ENCODE measurements around the gene OTUD7B. TPM values are rescaled to one million over a fixed set of nuclear protein-coding genes. Genes with fewer than 3 reads are reported as not detected.
A peak's percentile ranks its signal among the peaks of the same experiment; 100 is the strongest.
"Not testable (repeated sequence)": the region's sequence is repeated elsewhere in the genome, so short reads cannot be mapped to it uniquely, and the experiment has no call there.

Gene OTUD7B
- total RNA-seq, 1 donor from 2014 or later = 15.7 TPM

DNA sequence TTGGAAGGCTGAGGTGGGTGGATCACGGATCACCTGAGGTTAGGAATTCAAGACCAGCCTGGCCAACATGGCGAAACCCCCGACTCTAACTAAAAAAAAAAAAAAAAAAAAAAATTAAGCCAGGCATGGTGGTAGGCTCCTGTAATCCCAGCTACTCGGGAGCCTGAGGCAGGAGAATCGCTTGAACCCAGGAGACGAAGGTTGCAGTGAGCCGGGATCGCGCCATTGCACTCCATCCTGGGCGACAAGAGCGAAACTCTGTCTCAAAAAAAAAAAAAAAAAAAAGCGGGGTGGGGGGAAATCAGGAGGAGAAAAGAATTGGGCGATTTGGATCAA, 71.9 kb downstream of the OTUD7B start:
- Histone ChIP-seq H3K4me1 (ENCODE audit: control insufficient read depth in 3 of 3, insufficient read depth in 3 of 3, low read length in 3 of 3) (peaks cover 30 to 51% (median 40%) of the 10 kb centered on the region in 3 donors), H3K4me3 (ENCODE audit: low read length in 3 of 3) (peak overlapping the region; percentile 53 to 70 (median 59)), H3K9ac (ENCODE audit: low read depth in 1 of 3, low read length in 3 of 3) (peak overlapping the region; percentile 65 to 75 (median 71)), H3K27ac (ENCODE audit: low read depth, low read length) (peak overlapping the region; percentile 93)
- H3K36me3 ChIP-seq (ENCODE audit: control insufficient read depth in 3 of 3, insufficient read depth in 3 of 3, low read length in 3 of 3); H3K27me3 ChIP-seq (ENCODE audit: control insufficient read depth in 3 of 3, insufficient read depth in 3 of 3, low read length in 3 of 3); H3K9me3 ChIP-seq (ENCODE audit: control insufficient read depth in 3 of 3, low read length in 3 of 3): not testable (repeated sequence)

- no peaks in the 10 kb centered on the region for H3K27me3 ChIP-seq (ENCODE audit: control insufficient read depth in 3 of 3, insufficient read depth in 3 of 3, low read length in 3 of 3)
- no peaks in the 10 kb centered on the region for H3K9me3 ChIP-seq (ENCODE audit: control insufficient read depth in 3 of 3, low read length in 3 of 3)
- peak overlapping the region in 1 of 3 donors; percentile 65 for H3K4me3 ChIP-seq (ENCODE audit: low read length in 3 of 3)
- peaks cover 30 to 51% (median 40%) of the 10 kb centered on the region in 3 donors for H3K4me1 ChIP-seq (ENCODE audit: control insufficient read depth in 3 of 3, insufficient read depth in 3 of 3, low read length in 3 of 3)
- H3K9ac ChIP-seq (ENCODE audit: low read depth in 1 of 3, low read length in 3 of 3) = peak overlapping the region in 2 of 3 donors; percentile 32 to 38
- H3K27ac ChIP-seq (ENCODE audit: low read depth, low read length) = peak overlapping the region; percentile 62
- H3K36me3 ChIP-seq (ENCODE audit: control insufficient read depth in 3 of 3, insufficient read depth in 3 of 3, low read length in 3 of 3) = no peaks in the 10 kb centered on the region
These were observed 72.8 kb downstream of the OTUD7B start for GRCh38 chr1:149937759-149938158.

DNA sequence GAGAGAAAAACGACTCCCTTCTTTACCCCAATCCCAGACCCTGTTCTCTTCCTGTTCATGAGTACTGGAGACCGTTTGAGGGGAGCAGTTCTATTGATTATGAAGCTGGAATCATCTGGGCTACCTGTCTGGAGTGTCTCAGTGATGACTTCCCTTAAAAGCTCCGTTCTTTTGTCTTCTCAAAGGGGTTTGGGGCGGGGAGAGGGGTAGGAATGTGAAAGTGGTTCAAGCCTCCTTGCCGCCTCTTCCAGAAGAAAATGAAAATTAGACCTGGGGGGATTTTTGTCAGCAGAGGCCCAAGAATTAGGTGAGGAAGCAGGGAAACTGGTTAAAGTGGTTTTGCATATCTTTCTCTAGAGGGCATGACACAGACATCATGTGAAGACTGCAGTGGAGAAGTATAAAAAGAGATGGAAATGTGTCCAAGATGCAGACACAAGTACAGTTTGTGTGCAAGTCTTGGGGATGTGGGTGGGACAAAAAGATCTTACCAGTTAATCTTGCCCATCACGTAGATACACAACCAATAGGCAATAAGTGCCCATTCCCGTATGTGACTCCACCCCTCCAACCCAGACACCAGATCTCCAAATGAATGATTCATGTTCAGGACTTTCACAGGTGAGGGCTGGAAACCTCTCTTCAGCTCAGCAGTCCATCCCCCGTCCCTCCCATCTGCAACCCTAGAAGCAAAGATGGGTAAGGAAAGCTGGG, 73.4 kb downstream of the OTUD7B start:
- H3K9me3 ChIP-seq (ENCODE audit: control insufficient read depth in 3 of 3, low read length in 3 of 3) = no peaks in the 10 kb centered on the region
- no peaks in the 10 kb centered on the region for H3K36me3 ChIP-seq (ENCODE audit: control insufficient read depth in 3 of 3, insufficient read depth in 3 of 3, low read length in 3 of 3)
- peak overlapping the region; percentile 64 to 71 (median 70) for H3K9ac ChIP-seq (ENCODE audit: low read depth in 1 of 3, low read length in 3 of 3)
- peak overlapping the region; percentile 62 for H3K27ac ChIP-seq (ENCODE audit: low read depth, low read length)
- H3K27me3 ChIP-seq (ENCODE audit: control insufficient read depth in 3 of 3, insufficient read depth in 3 of 3, low read length in 3 of 3) = no peaks in the 10 kb centered on the region
- H3K4me3 ChIP-seq (ENCODE audit: low read length in 3 of 3) = peak overlapping the region; percentile 65 to 85 (median 72)
- H3K4me1 ChIP-seq (ENCODE audit: control insufficient read depth in 3 of 3, insufficient read depth in 3 of 3, low read length in 3 of 3) = peaks cover 30 to 51% (median 40%) of the 10 kb centered on the region in 3 donors

- no peaks in the 10 kb centered on the region for H3K9me3 ChIP-seq (ENCODE audit: control insufficient read depth in 3 of 3, low read length in 3 of 3)
- H3K9ac ChIP-seq (ENCODE audit: low read depth in 1 of 3, low read length in 3 of 3) = peak within 1 kb of the TSS; percentile 64 to 71 (median 70)
- H3K4me1 ChIP-seq (ENCODE audit: control insufficient read depth in 3 of 3, insufficient read depth in 3 of 3, low read length in 3 of 3) = peaks cover 30 to 51% (median 38%) of the 10 kb centered on the region in 3 donors
- peak within 1 kb of the TSS; percentile 62 for H3K27ac ChIP-seq (ENCODE audit: low read depth, low read length)
- peak within 1 kb of the TSS; percentile 65 to 85 (median 72) for H3K4me3 ChIP-seq (ENCODE audit: low read length in 3 of 3)
- H3K36me3 ChIP-seq (ENCODE audit: control insufficient read depth in 3 of 3, insufficient read depth in 3 of 3, low read length in 3 of 3) = no peaks in the 10 kb centered on the region
- H3K27me3 ChIP-seq (ENCODE audit: control insufficient read depth in 3 of 3, insufficient read depth in 3 of 3, low read length in 3 of 3) = no peaks in the 10 kb centered on the region
These were observed 74.1 kb downstream of the OTUD7B start, which contains the start of gene MTMR11 for GRCh38 chr1:149936170-149936991. Gene MTMR11, minus strand, starts transcription at chr1:149936879. Its CDS starts 232 bp downstream, at chr1:149936647.

GRCh38 chr1:149934356-149934755, 76.2 kb downstream of the OTUD7B start:
- Histone ChIP-seq H3K9me3 (ENCODE audit: control insufficient read depth in 3 of 3, low read length in 3 of 3) (no peaks in the 10 kb centered on the region), H3K27ac (ENCODE audit: low read depth, low read length) (no peak overlapping the region), H3K4me1 (ENCODE audit: control insufficient read depth in 3 of 3, insufficient read depth in 3 of 3, low read length in 3 of 3) (peaks cover 29 to 44% (median 37%) of the 10 kb centered on the region in 3 donors), H3K36me3 (ENCODE audit: control insufficient read depth in 3 of 3, insufficient read depth in 3 of 3, low read length in 3 of 3) (peaks cover 0 to 5% (median 0%) of the 10 kb centered on the region in 3 donors), H3K27me3 (ENCODE audit: control insufficient read depth in 3 of 3, insufficient read depth in 3 of 3, low read length in 3 of 3) (no peaks in the 10 kb centered on the region), H3K9ac (ENCODE audit: low read depth in 1 of 3, low read length in 3 of 3) (no peak overlapping the region), H3K4me3 (ENCODE audit: low read length in 3 of 3) (no peak overlapping the region)

GRCh38 chr1:149933208-149933607, 77.3 kb downstream of the OTUD7B start:
- Histone ChIP-seq H3K4me3 (ENCODE audit: low read length in 3 of 3) (no peak overlapping the region), H3K27me3 (ENCODE audit: control insufficient read depth in 3 of 3, insufficient read depth in 3 of 3, low read length in 3 of 3) (no peaks in the 10 kb centered on the region), H3K36me3 (ENCODE audit: control insufficient read depth in 3 of 3, insufficient read depth in 3 of 3, low read length in 3 of 3) (peaks cover 0 to 5% (median 0%) of the 10 kb centered on the region in 3 donors), H3K9me3 (ENCODE audit: control insufficient read depth in 3 of 3, low read length in 3 of 3) (no peaks in the 10 kb centered on the region), H3K27ac (ENCODE audit: low read depth, low read length) (no peak overlapping the region), H3K4me1 (ENCODE audit: control insufficient read depth in 3 of 3, insufficient read depth in 3 of 3, low read length in 3 of 3) (peaks cover 27 to 39% (median 34%) of the 10 kb centered on the region in 3 donors), H3K9ac (ENCODE audit: low read depth in 1 of 3, low read length in 3 of 3) (no peak overlapping the region)

DNA sequence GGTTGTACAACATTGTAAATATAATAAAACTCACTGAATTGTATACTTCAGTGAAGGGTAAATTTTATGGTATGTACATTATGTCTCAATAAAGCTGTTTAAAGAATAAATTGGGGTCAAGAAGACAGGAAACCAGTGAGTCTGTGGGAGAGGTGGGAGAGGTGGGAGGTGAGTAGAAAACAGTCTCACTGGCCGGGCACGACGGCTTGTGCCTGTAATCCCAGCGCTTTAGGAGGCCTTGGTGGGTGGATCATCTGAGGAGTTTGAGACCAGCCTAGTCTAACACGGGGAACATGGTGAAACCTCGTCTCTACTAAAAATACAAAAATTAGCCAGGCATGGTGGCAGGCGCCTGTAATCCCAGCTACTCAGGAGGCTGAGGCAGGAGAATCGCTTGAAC, 78.1 kb downstream of the OTUD7B start:
- Histone ChIP-seq H3K4me1 (ENCODE audit: control insufficient read depth in 3 of 3, insufficient read depth in 3 of 3, low read length in 3 of 3) (peaks cover 22 to 35% (median 29%) of the 10 kb centered on the region in 3 donors), H3K36me3 (ENCODE audit: control insufficient read depth in 3 of 3, insufficient read depth in 3 of 3, low read length in 3 of 3) (peaks cover 0 to 5% (median under 1%) of the 10 kb centered on the region in 3 donors), H3K4me3 (ENCODE audit: low read length in 3 of 3) (no peak overlapping the region), H3K9ac (ENCODE audit: low read depth in 1 of 3, low read length in 3 of 3) (no peak overlapping the region), H3K27me3 (ENCODE audit: control insufficient read depth in 3 of 3, insufficient read depth in 3 of 3, low read length in 3 of 3) (no peaks in the 10 kb centered on the region), H3K27ac (ENCODE audit: low read depth, low read length) (no peak overlapping the region), H3K9me3 (ENCODE audit: control insufficient read depth in 3 of 3, low read length in 3 of 3) (no peaks in the 10 kb centered on the region)

GRCh38 chr1:149931212-149931790, 79.2 kb downstream of the OTUD7B start:
- Histone ChIP-seq H3K4me3 (ENCODE audit: low read length in 3 of 3) (no peak overlapping the region), H3K36me3 (ENCODE audit: control insufficient read depth in 3 of 3, insufficient read depth in 3 of 3, low read length in 3 of 3) (peaks cover 5 to 9% (median 8%) of the 10 kb centered on the region in 3 donors), H3K4me1 (ENCODE audit: control insufficient read depth in 3 of 3, insufficient read depth in 3 of 3, low read length in 3 of 3) (peaks cover 22 to 33% (median 27%) of the 10 kb centered on the region in 3 donors), H3K9ac (ENCODE audit: low read depth in 1 of 3, low read length in 3 of 3) (no peak overlapping the region), H3K27ac (ENCODE audit: low read depth, low read length) (no peak overlapping the region), H3K27me3 (ENCODE audit: control insufficient read depth in 3 of 3, insufficient read depth in 3 of 3, low read length in 3 of 3) (no peaks in the 10 kb centered on the region), H3K9me3 (ENCODE audit: control insufficient read depth in 3 of 3, low read length in 3 of 3) (no peaks in the 10 kb centered on the region)

- Histone ChIP-seq H3K27ac (ENCODE audit: low read depth, low read length) (no peak overlapping the region), H3K9me3 (ENCODE audit: control insufficient read depth in 3 of 3, low read length in 3 of 3) (no peaks in the 10 kb centered on the region), H3K4me1 (ENCODE audit: control insufficient read depth in 3 of 3, insufficient read depth in 3 of 3, low read length in 3 of 3) (peaks cover 25 to 32% (median 32%) of the 10 kb centered on the region in 3 donors), H3K4me3 (ENCODE audit: low read length in 3 of 3) (no peak overlapping the region), H3K9ac (ENCODE audit: low read depth in 1 of 3, low read length in 3 of 3) (no peak overlapping the region), H3K27me3 (ENCODE audit: control insufficient read depth in 3 of 3, insufficient read depth in 3 of 3, low read length in 3 of 3) (no peaks in the 10 kb centered on the region), H3K36me3 (ENCODE audit: control insufficient read depth in 3 of 3, insufficient read depth in 3 of 3, low read length in 3 of 3) (peaks cover 19 to 23% (median 23%) of the 10 kb centered on the region in 3 donors)
These were observed 80.7 kb downstream of the OTUD7B start for GRCh38 chr1:149929856-149930255.

Measured in skeletal muscle tissue (tissue), 4 donors.